22Rv1 (cell line): ENCODE results near the gene ELMO3.

Experiments used
- CTCF ChIP-seq: fragments of 450-650 bp; IDR thresholded peaks from 2 replicates; pipeline ENCODE4 v1.5.1; 2017; ENCODE audit warnings: mild to moderate bottlenecking
- ZFX ChIP-seq: fragments of 450-650 bp; IDR thresholded peaks from 2 replicates; pipeline ENCODE4 v1.6.1; 2017; ENCODE audit warnings: antibody characterized with exemption, borderline replicate concordance

- TF ChIP-seq CTCF (no peak), ZFX (no peak)
Measured at GRCh38 chr16:67165121-67166078, 33.5 kb upstream of the ELMO3 start.
